Chondrocyte (in vitro differentiated cells): ENCODE results near the gene STARD3. TPM values are rescaled to one million over a fixed set of nuclear protein-coding genes. Genes with fewer than 3 reads are reported as not detected.
A peak's percentile ranks its signal among the peaks of the same experiment; 100 is the strongest.

ENCODE experiments used
- DNase-seq: peaks from one replicate; pipeline ENCODE4 v3.0.0; 2021; ENCODE audit warnings: mixed read lengths, low spot score
- H3K27ac Mint-ChIP-seq: one replicate; pipeline ENCODE4 v1.8.0; 2021; ENCODE audit warnings: mild to moderate bottlenecking, moderate library complexity, mixed read lengths; ENCODE audit not compliant: unreplicated experiment
- H3K27me3 Mint-ChIP-seq: 2 replicates; pipeline ENCODE4 v1.8.0; 2021; ENCODE audit warnings: low read depth, mixed read lengths
- H3K36me3 Mint-ChIP-seq: 2 replicates; pipeline ENCODE4 v1.8.0; 2021; ENCODE audit warnings: low read depth, mixed read lengths
- H3K4me1 Mint-ChIP-seq: 2 replicates; pipeline ENCODE4 v1.8.0; 2021; ENCODE audit warnings: low read depth, mild to moderate bottlenecking, mixed read lengths
- H3K4me3 Mint-ChIP-seq: one replicate; pipeline ENCODE4 v1.8.0; 2021; ENCODE audit warnings: mild to moderate bottlenecking, moderate library complexity, mixed read lengths; ENCODE audit not compliant: unreplicated experiment
- H3K9me3 Mint-ChIP-seq: 2 replicates; pipeline ENCODE4 v1.8.0; 2021; ENCODE audit warnings: low read depth, mixed read lengths
- CTCF ChIP-seq: fragments of 200-600 bp; sonication (generic); IDR thresholded peaks from 2 replicates; pipeline ENCODE4 v1.5.0; 2021; ENCODE audit warnings: antibody characterized with exemption, mild to moderate bottlenecking, moderate library complexity
- total RNA-seq: library from RNA; stranded (reverse); gene quantifications from 3 replicates; pipeline ENCODE4 v1.2.1, GENCODE V29; 2021

STARD3 gene
- total RNA-seq, 1 donor from 2014 or later, result 42.3 TPM

GRCh38 chr17:39678340-39679116 is 41.6 kb downstream of the STARD3 start:
- DNase-seq, result no peak
- H3K27me3 Mint-ChIP-seq, result no peaks in the 10 kb centered on the region
- H3K4me3 Mint-ChIP-seq, result no peak overlapping the region
- H3K27ac Mint-ChIP-seq, result peak overlapping the region; percentile 93
- peak; percentile 23 for TF ChIP-seq CTCF
- H3K4me1 Mint-ChIP-seq, result peaks cover 47% of the 10 kb centered on the region
- H3K9me3 Mint-ChIP-seq, result no peaks in the 10 kb centered on the region
- peaks cover 6% of the 10 kb centered on the region for H3K36me3 Mint-ChIP-seq

DNA sequence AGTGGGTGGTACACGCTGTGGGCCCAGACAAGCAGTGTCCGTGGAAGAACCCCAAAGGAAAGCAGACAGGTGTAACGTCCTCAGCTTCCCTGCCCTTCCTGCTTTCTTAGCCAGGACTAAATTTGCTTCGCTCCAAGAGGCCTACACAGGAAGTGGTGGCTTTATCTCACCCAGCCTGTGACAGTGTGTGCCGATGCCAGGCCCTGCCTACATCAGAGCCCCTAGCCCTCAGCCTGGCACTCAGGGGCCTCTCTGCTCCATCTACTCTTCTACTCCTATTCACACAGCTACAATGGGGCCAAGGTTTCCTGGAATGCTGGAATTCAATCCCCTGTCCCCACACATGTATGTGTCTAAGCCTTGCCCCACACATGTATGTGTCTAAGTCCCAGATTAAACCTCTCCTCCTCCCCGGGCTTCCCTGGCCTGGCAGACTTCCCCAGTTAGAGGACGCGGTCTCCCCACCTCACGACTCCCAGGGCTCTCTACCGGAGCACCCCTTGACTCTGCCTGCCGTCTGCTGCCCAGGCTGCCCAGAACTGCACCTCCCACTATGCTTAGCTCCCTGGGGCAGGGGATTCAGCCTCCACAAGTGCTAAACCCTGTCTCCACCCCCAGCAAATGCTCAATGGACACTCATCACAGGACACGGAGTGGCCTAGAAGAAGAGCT is 42.7 kb downstream of the STARD3 start:
- H3K4me1 Mint-ChIP-seq, result peaks cover 46% of the 10 kb centered on the region
- no peak for DNase-seq
- no peak overlapping the region for H3K4me3 Mint-ChIP-seq
- TF ChIP-seq CTCF, result no peak
- H3K27me3 Mint-ChIP-seq, result no peaks in the 10 kb centered on the region
- H3K27ac Mint-ChIP-seq, result peak overlapping the region; percentile 32
- H3K9me3 Mint-ChIP-seq, result no peaks in the 10 kb centered on the region
- peaks cover 8% of the 10 kb centered on the region for H3K36me3 Mint-ChIP-seq

GRCh38 chr17:39683295-39683939 is 46.5 kb downstream of the STARD3 start:
- Mint-ChIP-seq H3K9me3 (no peaks in the 10 kb centered on the region), H3K36me3 (peaks cover 12% of the 10 kb centered on the region), H3K4me3 (no peak overlapping the region), H3K27me3 (no peaks in the 10 kb centered on the region), H3K4me1 (peaks cover 22% of the 10 kb centered on the region), H3K27ac (no peak overlapping the region)
- no peak for TF ChIP-seq CTCF
- no peak for DNase-seq

- no peak for DNase-seq
- no peak for TF ChIP-seq CTCF
- H3K4me3 Mint-ChIP-seq, result no peak overlapping the region
- H3K4me1 Mint-ChIP-seq, result peaks cover 23% of the 10 kb centered on the region
- no peak overlapping the region for H3K27ac Mint-ChIP-seq
- H3K36me3 Mint-ChIP-seq, result peaks cover 12% of the 10 kb centered on the region
- H3K27me3 Mint-ChIP-seq, result no peaks in the 10 kb centered on the region
- no peaks in the 10 kb centered on the region for H3K9me3 Mint-ChIP-seq
Measured at GRCh38 chr17:39684369-39685192, 47.6 kb downstream of the STARD3 start.
